SU-DHL-6 (cell line): ENCODE data around the gene MTHFR.
A peak's percentile ranks its signal among the peaks of the same experiment; 100 is the strongest.

Source experiments
- H2AFZ ChIP-seq: fragments of 200-600 bp; sonication (generic); 2 replicates; pipeline ENCODE4 v1.6.1; 2014; ENCODE audit warnings: low read depth, mild to moderate bottlenecking, moderate library complexity, mixed read lengths, antibody characterized with exemption, low read length; ENCODE audit not compliant: severe bottlenecking
- H3F3A ChIP-seq: fragments of 200-600 bp; shearing (Covaris generic); 2 replicates; pipeline ENCODE4 v1.6.0; 2016; ENCODE audit warnings: antibody characterized with exemption, mild to moderate bottlenecking; ENCODE audit not compliant: insufficient read depth
- H3K27ac ChIP-seq: fragments of 200-600 bp; sonication (generic); 2 replicates; pipeline ENCODE4 v1.5.1; 2016; ENCODE audit warnings: low read depth, mild to moderate bottlenecking, low read length, moderate library complexity, mixed read lengths
- H3K27me3 ChIP-seq: fragments of 200-600 bp; sonication (generic), shearing (Covaris generic); 2 replicates; pipeline ENCODE4 v1.6.0; 2014; ENCODE audit warnings: mild to moderate bottlenecking, low read length
- H3K36me3 ChIP-seq: fragments of 200-600 bp; sonication (generic); 2 replicates; pipeline ENCODE4 v1.6.1; 2014; ENCODE audit warnings: mild to moderate bottlenecking, low read length, mixed read lengths
- H3K4me2 ChIP-seq: fragments of 300-600, 200-600 bp; shearing (Covaris generic), sonication (generic); 2 replicates; pipeline ENCODE4 v1.6.0; 2014; ENCODE audit warnings: low read length, low read depth, mild to moderate bottlenecking; ENCODE audit not compliant: poor library complexity, severe bottlenecking
- H3K4me3 ChIP-seq: fragments of 200-600 bp; sonication (generic); 2 replicates; pipeline ENCODE4 v1.5.1; 2014; ENCODE audit warnings: antibody characterized with exemption, low read length, mild to moderate bottlenecking, mixed read lengths; ENCODE audit not compliant: insufficient read depth, poor library complexity, severe bottlenecking
- H3K79me2 ChIP-seq: fragments of 200-600 bp; sonication (generic); 2 replicates; pipeline ENCODE4 v1.6.1; 2014; ENCODE audit warnings: mild to moderate bottlenecking, low read length, moderate library complexity; ENCODE audit not compliant: insufficient read depth
- H3K9ac ChIP-seq: fragments of 200-600 bp; sonication (generic); 2 replicates; pipeline ENCODE4 v1.7.0; 2014; ENCODE audit warnings: mild to moderate bottlenecking, low read length
- H3K9me2 ChIP-seq: fragments of 200-600 bp; sonication (generic); replicated peaks from 2 replicates; pipeline ENCODE4 v1.6.1; 2014; ENCODE audit warnings: low read length; ENCODE audit not compliant: insufficient read depth
- H3K9me3 ChIP-seq: fragments of 200-600 bp; sonication (generic); 2 replicates; pipeline ENCODE4 v1.6.1; 2014; ENCODE audit warnings: low read length, mixed read lengths; ENCODE audit not compliant: insufficient read depth
- H4K20me1 ChIP-seq: fragments of 200-600 bp; sonication (generic); 2 replicates; pipeline ENCODE4 v1.6.1; 2014; ENCODE audit warnings: low read depth, mild to moderate bottlenecking, antibody characterized with exemption, low read length, moderate library complexity, mixed read lengths
- EZH2phosphoT487 ChIP-seq: fragments of 200-600 bp; sonication (generic), shearing (Covaris generic); conservative IDR thresholded peaks from 2 replicates; pipeline ENCODE4 v1.6.1; 2018; ENCODE audit warnings: mild to moderate bottlenecking, antibody characterized with exemption, low read length, moderate library complexity, mixed read lengths
- TF ChIP-seq, protein P1 (sequence below): fragments of 200-600 bp; sonication (generic); IDR thresholded peaks from one replicate; pipeline ENCODE4 v1.5.1; 2017; ENCODE audit warnings: antibody characterized with exemption, mild to moderate bottlenecking, low read length, moderate library complexity; ENCODE audit not compliant: insufficient read depth, poor library complexity, severe bottlenecking

The MTHFR gene

DNA sequence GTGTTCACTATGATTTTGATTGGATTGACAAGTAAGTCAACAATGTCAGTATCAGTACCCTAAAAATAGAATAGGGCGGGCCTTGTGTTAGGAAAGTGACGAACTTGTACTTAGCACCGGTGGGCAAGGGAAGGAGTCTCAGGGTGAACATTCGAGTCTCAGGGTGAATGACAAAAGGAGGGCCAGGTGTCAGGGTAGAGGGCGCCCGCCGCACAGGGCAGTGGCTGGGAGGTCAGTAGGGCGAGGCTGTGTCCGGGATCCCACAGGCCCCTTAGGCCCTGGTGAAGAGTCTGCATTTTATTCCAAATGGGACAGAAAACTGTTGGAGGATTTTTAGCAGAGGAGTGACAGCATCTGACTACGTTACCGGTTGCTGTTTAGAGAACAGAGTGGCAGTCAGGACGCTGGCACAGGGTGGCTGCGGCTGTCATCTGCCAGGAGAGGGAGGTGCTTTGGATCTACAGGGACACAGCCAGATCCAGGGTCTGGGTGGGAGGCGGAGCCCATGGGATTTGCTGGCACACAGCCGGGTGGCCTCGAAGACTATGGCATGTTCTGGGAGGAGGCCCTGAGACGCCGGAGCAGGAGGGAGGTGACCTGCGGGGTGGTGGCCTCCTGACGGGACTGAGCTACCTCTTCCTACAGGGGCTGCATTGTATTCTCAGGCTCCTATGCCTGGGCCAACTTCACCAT, 58.8 kb downstream of the MTHFR start:
- Histone ChIP-seq H3K9me2 (no peaks in the 10 kb centered on the region), H3K9me3 (no peaks in the 10 kb centered on the region), H3K36me3 (no peaks in the 10 kb centered on the region), H3K4me2 (no peak overlapping the region), H3K4me3 (no peak overlapping the region), H3K27ac (no peak overlapping the region), H2AFZ (no peak overlapping the region), H4K20me1 (no peaks in the 10 kb centered on the region), H3K79me2 (no peaks in the 10 kb centered on the region), H3K9ac (no peak overlapping the region), H3F3A (no peaks in the 10 kb centered on the region), H3K27me3 (no peaks in the 10 kb centered on the region)
- no peak for TF ChIP-seq EZH2phosphoT487
- TF ChIP-seq, protein P1, sequence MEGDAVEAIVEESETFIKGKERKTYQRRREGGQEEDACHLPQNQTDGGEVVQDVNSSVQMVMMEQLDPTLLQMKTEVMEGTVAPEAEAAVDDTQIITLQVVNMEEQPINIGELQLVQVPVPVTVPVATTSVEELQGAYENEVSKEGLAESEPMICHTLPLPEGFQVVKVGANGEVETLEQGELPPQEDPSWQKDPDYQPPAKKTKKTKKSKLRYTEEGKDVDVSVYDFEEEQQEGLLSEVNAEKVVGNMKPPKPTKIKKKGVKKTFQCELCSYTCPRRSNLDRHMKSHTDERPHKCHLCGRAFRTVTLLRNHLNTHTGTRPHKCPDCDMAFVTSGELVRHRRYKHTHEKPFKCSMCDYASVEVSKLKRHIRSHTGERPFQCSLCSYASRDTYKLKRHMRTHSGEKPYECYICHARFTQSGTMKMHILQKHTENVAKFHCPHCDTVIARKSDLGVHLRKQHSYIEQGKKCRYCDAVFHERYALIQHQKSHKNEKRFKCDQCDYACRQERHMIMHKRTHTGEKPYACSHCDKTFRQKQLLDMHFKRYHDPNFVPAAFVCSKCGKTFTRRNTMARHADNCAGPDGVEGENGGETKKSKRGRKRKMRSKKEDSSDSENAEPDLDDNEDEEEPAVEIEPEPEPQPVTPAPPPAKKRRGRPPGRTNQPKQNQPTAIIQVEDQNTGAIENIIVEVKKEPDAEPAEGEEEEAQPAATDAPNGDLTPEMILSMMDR = no peak

DNA sequence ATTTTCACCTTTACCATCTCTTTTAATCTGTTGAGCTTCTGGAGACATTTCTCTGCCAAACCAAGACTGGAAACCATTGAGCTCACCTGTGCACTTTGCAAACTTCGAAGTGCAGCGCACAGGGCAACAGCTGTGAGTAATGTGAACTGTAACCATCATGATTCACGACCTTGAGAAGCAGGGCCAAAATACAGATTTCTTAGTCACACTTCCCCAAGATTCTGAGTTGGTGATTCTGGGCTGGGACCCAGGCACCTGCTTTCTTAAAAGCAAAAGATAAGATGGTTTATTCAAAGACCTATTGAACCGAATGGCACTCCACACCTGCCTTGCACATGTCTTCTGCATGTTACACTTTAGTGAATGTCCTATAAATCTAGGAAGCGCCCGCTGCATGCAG, 59.7 kb downstream of the MTHFR start:
- Histone ChIP-seq H3K9me3 (no peaks in the 10 kb centered on the region), H3K9ac (no peak overlapping the region), H3K4me2 (no peak overlapping the region), H3F3A (no peaks in the 10 kb centered on the region), H2AFZ (no peak overlapping the region), H3K27me3 (no peaks in the 10 kb centered on the region), H3K4me3 (no peak overlapping the region), H3K79me2 (no peaks in the 10 kb centered on the region), H4K20me1 (no peaks in the 10 kb centered on the region), H3K27ac (no peak overlapping the region), H3K9me2 (no peaks in the 10 kb centered on the region), H3K36me3 (no peaks in the 10 kb centered on the region)
- TF ChIP-seq EZH2phosphoT487 = no peak

DNA sequence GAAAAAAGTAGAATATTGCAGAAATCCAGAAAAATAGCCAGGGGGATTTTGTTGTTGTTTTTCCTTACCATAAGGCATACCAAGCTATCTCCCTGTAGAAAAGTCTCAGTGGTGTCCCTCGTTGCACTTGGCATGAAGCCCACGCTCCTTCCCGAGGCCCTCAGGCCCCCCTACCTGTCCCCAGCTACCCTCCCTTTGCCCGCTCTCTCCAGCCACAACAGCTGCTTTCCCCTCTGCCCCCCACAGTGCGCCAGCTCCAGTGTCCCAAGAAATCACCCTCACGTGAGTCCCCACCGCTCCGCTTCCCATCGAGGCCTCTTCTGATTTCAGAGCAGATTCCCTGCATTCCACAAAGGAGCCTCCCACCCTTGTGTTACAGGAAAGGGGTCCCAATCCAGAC, 61.5 kb downstream of the MTHFR start:
- H3K36me3 ChIP-seq = no peaks in the 10 kb centered on the region
- no peaks in the 10 kb centered on the region for H4K20me1 ChIP-seq
- TF ChIP-seq, protein P1 = no peak
- TF ChIP-seq EZH2phosphoT487 = no peak
- no peaks in the 10 kb centered on the region for H3K79me2 ChIP-seq
- H2AFZ ChIP-seq = no peak overlapping the region
- no peaks in the 10 kb centered on the region for H3F3A ChIP-seq
- no peak overlapping the region for H3K9ac ChIP-seq
- no peaks in the 10 kb centered on the region for H3K9me2 ChIP-seq
- no peak overlapping the region for H3K4me2 ChIP-seq
- H3K4me3 ChIP-seq = no peak overlapping the region
- H3K27ac ChIP-seq = no peak overlapping the region
- H3K27me3 ChIP-seq = no peaks in the 10 kb centered on the region
- H3K9me3 ChIP-seq = no peaks in the 10 kb centered on the region

DNA sequence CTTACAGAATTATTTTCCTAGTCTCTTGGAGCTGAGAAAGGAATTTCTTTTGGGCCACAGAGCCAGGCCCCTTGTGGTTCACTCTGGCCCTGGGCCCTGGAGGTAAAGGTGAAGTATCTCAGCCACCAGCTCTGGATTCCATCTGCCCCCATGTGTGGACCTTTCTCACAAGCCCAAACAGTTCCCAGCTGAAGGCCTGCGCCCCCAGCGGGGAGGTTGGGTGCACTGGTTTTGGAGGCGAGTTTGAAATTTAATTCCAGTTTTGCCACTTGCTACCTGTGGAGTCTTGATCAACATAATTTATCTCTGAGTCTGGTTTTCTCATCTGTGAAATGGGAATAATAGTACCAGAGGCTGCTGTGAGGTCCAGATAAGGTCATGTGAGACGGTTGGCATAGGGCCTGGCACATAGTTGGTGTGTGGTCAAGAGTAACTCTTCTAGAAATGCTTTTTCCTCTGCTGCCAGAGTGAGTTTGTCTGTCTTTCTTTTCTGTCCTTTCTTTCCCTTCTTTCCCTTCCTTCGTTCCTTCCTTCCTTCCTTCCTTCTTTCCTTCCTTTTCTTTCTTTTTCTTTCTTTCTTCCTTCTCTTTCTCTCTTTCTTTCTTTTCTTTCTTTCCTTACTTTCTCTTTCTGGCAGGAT, 63.7 kb downstream of the MTHFR start:
- Histone ChIP-seq H3K9me3 (no peaks in the 10 kb centered on the region), H3K36me3 (no peaks in the 10 kb centered on the region), H3K4me2 (no peak overlapping the region), H2AFZ (no peak overlapping the region), H3K9ac (no peak overlapping the region), H3K4me3 (no peak overlapping the region), H3K27ac (no peak overlapping the region), H3F3A (no peaks in the 10 kb centered on the region), H3K79me2 (no peaks in the 10 kb centered on the region), H3K27me3 (no peaks in the 10 kb centered on the region), H3K9me2 (no peaks in the 10 kb centered on the region), H4K20me1 (no peaks in the 10 kb centered on the region)
- no peak for TF ChIP-seq EZH2phosphoT487
- TF ChIP-seq, protein P1 = peak; percentile 34
